Loucy (cell line): ENCODE measurements around the gene CISD1.

Experiments used
- EZH2phosphoT487 ChIP-seq: fragments of 200-600 bp; IDR thresholded peaks from 2 replicates; pipeline ENCODE4 v1.6.1; 2018; ENCODE audit warnings: antibody characterized with exemption, mild to moderate bottlenecking, moderate library complexity, borderline replicate concordance
- TF ChIP-seq, protein P1 (sequence below): fragments of 200-600 bp; sonication (generic); conservative IDR thresholded peaks from 2 replicates; pipeline ENCODE4 v1.5.1; 2014; ENCODE audit warnings: mild to moderate bottlenecking, antibody characterized with exemption, low read length

DNA sequence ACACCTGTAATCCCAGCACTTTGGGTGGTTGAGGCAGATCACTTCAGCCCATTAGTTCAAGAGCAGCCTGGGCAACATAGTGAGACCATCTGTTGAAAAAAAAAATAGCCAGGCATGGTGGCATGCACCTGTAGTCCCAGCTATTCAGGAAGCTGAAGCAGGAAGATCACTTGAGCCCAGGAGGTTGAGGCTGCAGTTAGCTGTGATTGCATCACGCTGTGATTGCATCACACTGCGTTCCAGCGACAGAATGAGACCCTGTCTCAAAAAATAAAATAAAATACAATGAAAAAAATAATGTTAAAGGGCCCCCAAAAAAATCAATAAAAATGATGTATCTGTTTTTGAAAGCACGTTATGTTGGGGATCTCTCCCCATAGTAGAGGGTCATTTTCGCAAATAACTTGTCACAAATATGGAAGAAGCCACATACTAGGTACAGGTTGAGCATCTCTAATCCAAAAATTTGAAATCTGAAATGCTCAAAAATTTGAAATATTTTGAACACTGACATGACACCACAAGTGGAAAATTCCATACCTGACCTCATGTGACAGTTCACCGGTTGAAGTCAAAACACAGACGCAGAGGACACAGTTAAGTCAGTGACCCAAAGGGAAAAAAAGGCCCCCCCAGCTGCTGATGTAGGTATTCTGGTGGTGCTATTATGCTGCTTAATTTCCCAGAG, 9.5 kb downstream of the CISD1 start:
- TF ChIP-seq, protein P1, sequence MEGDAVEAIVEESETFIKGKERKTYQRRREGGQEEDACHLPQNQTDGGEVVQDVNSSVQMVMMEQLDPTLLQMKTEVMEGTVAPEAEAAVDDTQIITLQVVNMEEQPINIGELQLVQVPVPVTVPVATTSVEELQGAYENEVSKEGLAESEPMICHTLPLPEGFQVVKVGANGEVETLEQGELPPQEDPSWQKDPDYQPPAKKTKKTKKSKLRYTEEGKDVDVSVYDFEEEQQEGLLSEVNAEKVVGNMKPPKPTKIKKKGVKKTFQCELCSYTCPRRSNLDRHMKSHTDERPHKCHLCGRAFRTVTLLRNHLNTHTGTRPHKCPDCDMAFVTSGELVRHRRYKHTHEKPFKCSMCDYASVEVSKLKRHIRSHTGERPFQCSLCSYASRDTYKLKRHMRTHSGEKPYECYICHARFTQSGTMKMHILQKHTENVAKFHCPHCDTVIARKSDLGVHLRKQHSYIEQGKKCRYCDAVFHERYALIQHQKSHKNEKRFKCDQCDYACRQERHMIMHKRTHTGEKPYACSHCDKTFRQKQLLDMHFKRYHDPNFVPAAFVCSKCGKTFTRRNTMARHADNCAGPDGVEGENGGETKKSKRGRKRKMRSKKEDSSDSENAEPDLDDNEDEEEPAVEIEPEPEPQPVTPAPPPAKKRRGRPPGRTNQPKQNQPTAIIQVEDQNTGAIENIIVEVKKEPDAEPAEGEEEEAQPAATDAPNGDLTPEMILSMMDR = no peak
- no peak for TF ChIP-seq EZH2phosphoT487
